ENCODE results near the gene PPP6R3.

PPP6R3 gene

GRCh38 chr11:68567553-68567952 lies 107.0 kb downstream of the PPP6R3 start:
- intact Hi-C loops (cut with micrococcal nuclease): no loop called here
- H3K9me3 Mint-ChIP-seq: no peaks in the 10 kb centered on the region
- H3K27ac Mint-ChIP-seq: no peak overlapping the region
- peaks cover 92% of the 10 kb centered on the region for H3K36me3 Mint-ChIP-seq (ENCODE audit: low read depth)
- H3K4me1 Mint-ChIP-seq (ENCODE audit: low read depth): peaks cover 15% of the 10 kb centered on the region
- no peaks in the 10 kb centered on the region for H3K27me3 Mint-ChIP-seq
- H3K4me3 Mint-ChIP-seq: no peak overlapping the region

DNA sequence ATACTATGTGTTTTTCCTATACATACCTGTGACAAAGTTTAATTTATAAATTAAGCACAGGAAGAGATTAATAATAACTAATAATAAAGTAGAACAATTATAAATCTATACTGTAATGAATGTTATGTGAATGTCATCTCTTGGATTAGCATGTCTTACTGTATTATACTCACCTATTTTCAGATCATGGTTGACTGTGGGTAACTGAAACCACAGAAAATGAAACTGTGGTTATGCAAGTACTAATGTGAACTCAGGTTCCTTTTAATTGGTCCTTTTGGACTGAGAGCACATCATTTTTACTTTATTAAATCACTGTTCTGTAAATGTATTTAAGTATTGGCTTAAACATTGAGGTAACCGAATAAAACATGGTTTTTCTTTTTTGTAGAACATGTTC lies 108.8 kb downstream of the PPP6R3 start:
- intact Hi-C loops (cut with micrococcal nuclease): no loop called here
- H3K27ac Mint-ChIP-seq: no peak overlapping the region
- H3K4me1 Mint-ChIP-seq (ENCODE audit: low read depth): peaks cover 15% of the 10 kb centered on the region
- H3K27me3 Mint-ChIP-seq: no peaks in the 10 kb centered on the region
- H3K36me3 Mint-ChIP-seq (ENCODE audit: low read depth): peaks cover 96% of the 10 kb centered on the region
- H3K4me3 Mint-ChIP-seq: no peak overlapping the region
- no peaks in the 10 kb centered on the region for H3K9me3 Mint-ChIP-seq

DNA sequence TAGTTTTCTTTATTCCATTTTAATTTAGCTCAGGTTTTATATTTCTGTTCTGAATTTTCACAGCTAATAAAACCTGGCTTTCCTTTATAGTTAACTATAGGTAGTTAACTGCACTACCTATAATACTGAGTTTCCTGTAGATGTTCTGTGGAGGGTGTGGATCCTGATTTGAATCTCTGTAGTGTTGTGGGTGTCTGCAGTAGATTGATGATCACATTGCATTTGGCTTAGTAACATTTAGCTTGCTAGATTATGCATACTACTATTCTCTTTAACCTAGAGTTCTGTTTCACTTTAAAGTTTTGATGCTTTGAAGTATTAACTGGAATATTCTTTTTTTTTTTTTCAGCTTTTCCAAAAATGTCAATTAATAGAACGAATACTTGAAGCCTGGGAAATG lies 110.1 kb downstream of the PPP6R3 start:
- peaks cover 96% of the 10 kb centered on the region for H3K36me3 Mint-ChIP-seq (ENCODE audit: low read depth)
- H3K4me3 Mint-ChIP-seq: no peak overlapping the region
- no peaks in the 10 kb centered on the region for H3K27me3 Mint-ChIP-seq
- H3K9me3 Mint-ChIP-seq: no peaks in the 10 kb centered on the region
- peaks cover 8% of the 10 kb centered on the region for H3K4me1 Mint-ChIP-seq (ENCODE audit: low read depth)
- intact Hi-C loops (cut with micrococcal nuclease): no loop called here
- no peak overlapping the region for H3K27ac Mint-ChIP-seq

GRCh38 chr11:68574308-68574707 lies 113.8 kb downstream of the PPP6R3 start:
- Mint-ChIP-seq H3K27ac (no peak overlapping the region), H3K36me3 (ENCODE audit: low read depth) (peaks cover 96% of the 10 kb centered on the region), H3K27me3 (no peaks in the 10 kb centered on the region), H3K4me3 (no peak overlapping the region), H3K4me1 (ENCODE audit: low read depth) (no peaks in the 10 kb centered on the region), H3K9me3 (no peaks in the 10 kb centered on the region)
- intact Hi-C loops (cut with micrococcal nuclease): no loop called here

DNA sequence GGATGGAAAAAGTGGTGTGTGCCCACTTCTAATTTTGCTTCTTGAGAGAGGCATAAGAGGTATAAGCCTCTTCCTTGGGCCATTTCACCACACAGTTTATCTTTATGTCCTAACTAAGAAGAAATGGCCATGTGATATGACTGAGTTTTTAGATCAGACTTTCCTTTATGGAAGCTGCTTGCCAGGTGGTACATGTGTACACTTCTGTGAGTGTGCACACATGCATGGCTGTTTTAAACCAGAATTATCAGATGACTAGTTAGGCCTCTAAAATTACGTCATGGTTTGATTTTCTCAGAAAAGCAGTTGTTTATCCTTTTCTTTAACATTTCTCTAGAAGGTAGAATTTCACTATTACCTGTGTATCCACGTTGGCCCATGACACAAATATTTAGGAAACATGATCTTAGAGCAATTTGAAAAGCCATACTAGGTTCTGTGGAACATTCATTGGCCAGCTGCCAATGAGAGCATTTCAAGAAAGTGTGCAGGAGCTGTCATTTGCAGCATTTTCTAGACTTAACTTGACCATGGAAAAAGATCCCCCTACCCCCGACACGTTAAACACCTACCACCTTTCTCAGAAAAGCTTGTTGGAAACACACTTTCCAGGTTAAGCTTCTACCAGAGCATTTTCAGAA lies 114.6 kb downstream of the PPP6R3 start:
- Mint-ChIP-seq H3K9me3 (no peaks in the 10 kb centered on the region), H3K4me3 (no peak overlapping the region), H3K27ac (no peak overlapping the region), H3K27me3 (no peaks in the 10 kb centered on the region), H3K36me3 (ENCODE audit: low read depth) (peaks cover 97% of the 10 kb centered on the region), H3K4me1 (ENCODE audit: low read depth) (no peaks in the 10 kb centered on the region)
- intact Hi-C loops (cut with micrococcal nuclease): no loop called here

GRCh38 chr11:68579455-68579854 lies 118.9 kb downstream of the PPP6R3 start:
- Mint-ChIP-seq H3K27ac (no peak overlapping the region), H3K4me3 (no peak overlapping the region), H3K27me3 (no peaks in the 10 kb centered on the region), H3K4me1 (ENCODE audit: low read depth) (peaks cover 11% of the 10 kb centered on the region), H3K36me3 (ENCODE audit: low read depth) (peaks cover 93% of the 10 kb centered on the region), H3K9me3 (no peaks in the 10 kb centered on the region)
- intact Hi-C loops (cut with micrococcal nuclease): no loop called here

DNA sequence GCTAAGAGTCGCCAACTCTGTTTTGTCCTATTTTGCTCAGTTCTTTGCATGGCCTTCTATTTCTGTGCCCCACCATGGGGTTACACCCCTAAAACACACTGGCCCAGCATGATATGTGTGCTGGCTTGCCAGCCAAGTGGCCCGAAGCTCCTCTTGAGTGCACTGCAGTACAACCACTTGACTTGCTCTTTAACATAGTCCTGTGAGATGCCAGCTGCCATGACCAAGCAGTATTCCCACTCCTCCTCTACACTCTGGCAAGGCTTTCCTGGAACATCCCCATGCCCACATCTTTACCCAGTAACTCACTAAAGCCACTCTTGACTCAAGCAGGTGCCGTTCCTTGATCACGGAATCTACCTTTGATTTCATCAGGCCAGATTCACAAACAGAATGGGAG lies 120.9 kb downstream of the PPP6R3 start:
- no peak overlapping the region for H3K4me3 Mint-ChIP-seq
- peaks cover 91% of the 10 kb centered on the region for H3K36me3 Mint-ChIP-seq (ENCODE audit: low read depth)
- H3K9me3 Mint-ChIP-seq: no peaks in the 10 kb centered on the region
- H3K4me1 Mint-ChIP-seq (ENCODE audit: low read depth): peaks cover 11% of the 10 kb centered on the region
- H3K27ac Mint-ChIP-seq: no peak overlapping the region
- intact Hi-C loops (cut with micrococcal nuclease): no loop called here
- H3K27me3 Mint-ChIP-seq: no peaks in the 10 kb centered on the region

GRCh38 chr11:68581901-68582300 lies 121.3 kb downstream of the PPP6R3 start:
- Mint-ChIP-seq H3K27ac (no peak overlapping the region), H3K27me3 (no peaks in the 10 kb centered on the region), H3K36me3 (ENCODE audit: low read depth) (peaks cover 91% of the 10 kb centered on the region), H3K4me1 (ENCODE audit: low read depth) (peaks cover 11% of the 10 kb centered on the region), H3K4me3 (no peak overlapping the region), H3K9me3 (no peaks in the 10 kb centered on the region)
- intact Hi-C loops (cut with micrococcal nuclease): no loop called here

DNA sequence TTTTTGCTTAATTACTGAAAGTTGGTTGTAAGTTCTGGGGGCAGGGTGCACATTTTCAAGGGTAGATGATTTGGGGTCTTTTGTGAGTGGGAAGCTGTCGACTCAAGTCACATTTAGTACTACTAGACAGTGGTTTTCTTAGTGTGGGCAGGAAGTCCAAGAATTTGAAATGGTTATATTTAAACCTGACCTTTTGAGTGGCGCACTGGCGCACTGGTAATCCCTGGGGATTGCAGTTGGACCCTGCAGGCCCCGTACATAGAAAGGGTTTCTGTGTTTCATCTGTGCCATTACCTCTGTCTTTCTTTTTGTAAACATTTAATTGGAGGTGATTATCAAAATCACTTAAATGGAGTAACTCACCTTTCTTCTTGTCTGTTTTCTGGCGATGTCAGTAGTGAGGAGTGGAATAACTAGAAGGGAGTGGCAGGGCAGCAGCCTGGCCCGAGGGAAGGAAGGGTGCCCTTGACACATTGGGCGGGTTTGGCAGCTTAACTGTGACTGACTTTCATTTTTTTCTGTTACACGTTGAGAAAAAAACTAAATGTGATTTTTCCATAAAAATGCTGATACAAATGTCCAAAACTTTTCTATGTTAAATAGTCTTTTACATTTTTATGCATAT lies 122.0 kb downstream of the PPP6R3 start:
- Mint-ChIP-seq H3K27me3 (no peaks in the 10 kb centered on the region), H3K4me1 (ENCODE audit: low read depth) (peaks cover 11% of the 10 kb centered on the region), H3K36me3 (ENCODE audit: low read depth) (peaks cover 91% of the 10 kb centered on the region), H3K9me3 (no peaks in the 10 kb centered on the region), H3K27ac (no peak overlapping the region), H3K4me3 (no peak overlapping the region)
- intact Hi-C loops (cut with micrococcal nuclease): no loop called here

DNA sequence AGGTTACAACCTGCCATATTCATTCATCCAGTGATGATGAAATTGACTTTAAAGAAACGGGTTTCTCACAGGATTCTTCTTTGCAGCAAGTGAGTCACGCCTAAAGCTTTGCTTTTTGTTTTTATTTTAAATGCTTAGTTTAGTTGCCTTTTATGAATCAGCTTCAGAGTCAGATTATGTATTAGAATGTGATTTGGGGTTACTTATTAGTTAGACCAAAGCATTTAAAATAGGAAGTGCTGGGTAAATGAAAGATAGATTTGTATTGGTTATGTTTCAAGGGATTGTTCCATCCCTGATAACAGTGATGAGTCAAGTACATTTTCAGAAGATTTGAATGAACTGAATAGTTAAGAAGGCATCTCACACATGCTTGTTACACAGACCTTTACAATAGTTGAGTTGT lies 122.5 kb downstream of the PPP6R3 start:
- Mint-ChIP-seq H3K4me1 (ENCODE audit: low read depth) (peaks cover 11% of the 10 kb centered on the region), H3K36me3 (ENCODE audit: low read depth) (peaks cover 91% of the 10 kb centered on the region), H3K27ac (no peak overlapping the region), H3K4me3 (no peak overlapping the region), H3K27me3 (no peaks in the 10 kb centered on the region), H3K9me3 (no peaks in the 10 kb centered on the region)
- intact Hi-C loops (cut with micrococcal nuclease): no loop called here

GRCh38 chr11:68584097-68584496 lies 123.5 kb downstream of the PPP6R3 start:
- Mint-ChIP-seq H3K27me3 (no peaks in the 10 kb centered on the region), H3K9me3 (no peaks in the 10 kb centered on the region), H3K36me3 (ENCODE audit: low read depth) (peaks cover 91% of the 10 kb centered on the region), H3K4me3 (no peak overlapping the region), H3K4me1 (ENCODE audit: low read depth) (peaks cover 11% of the 10 kb centered on the region), H3K27ac (no peak overlapping the region)
- intact Hi-C loops (cut with micrococcal nuclease): no loop called here

DNA sequence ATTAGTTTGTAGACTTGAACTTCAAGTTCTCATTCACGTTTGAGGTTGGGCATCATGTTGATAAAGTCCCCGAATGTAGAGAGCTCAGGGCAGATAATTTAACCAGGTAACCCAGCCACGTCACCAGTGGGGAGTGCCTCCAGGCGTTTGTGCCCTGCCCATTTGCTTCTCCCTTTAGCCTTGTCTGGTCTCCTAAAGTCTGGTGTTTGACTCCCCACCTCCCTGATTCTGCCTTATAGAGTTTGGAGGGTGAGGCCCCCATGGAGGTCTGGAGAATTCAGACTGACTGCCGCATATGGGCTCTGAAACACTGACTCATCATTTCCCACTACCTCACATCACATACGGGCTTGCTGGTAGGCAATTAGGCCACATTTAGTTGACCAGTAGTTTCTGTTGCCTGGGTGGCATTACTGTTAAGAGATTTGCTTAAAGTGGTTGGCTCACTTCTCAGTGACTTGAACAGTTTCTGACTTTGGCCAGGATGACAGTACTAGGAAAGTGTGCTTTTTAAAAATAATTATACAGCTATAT lies 124.5 kb downstream of the PPP6R3 start:
- no peak overlapping the region for H3K27ac Mint-ChIP-seq
- intact Hi-C loops (cut with micrococcal nuclease): no loop called here

DNA sequence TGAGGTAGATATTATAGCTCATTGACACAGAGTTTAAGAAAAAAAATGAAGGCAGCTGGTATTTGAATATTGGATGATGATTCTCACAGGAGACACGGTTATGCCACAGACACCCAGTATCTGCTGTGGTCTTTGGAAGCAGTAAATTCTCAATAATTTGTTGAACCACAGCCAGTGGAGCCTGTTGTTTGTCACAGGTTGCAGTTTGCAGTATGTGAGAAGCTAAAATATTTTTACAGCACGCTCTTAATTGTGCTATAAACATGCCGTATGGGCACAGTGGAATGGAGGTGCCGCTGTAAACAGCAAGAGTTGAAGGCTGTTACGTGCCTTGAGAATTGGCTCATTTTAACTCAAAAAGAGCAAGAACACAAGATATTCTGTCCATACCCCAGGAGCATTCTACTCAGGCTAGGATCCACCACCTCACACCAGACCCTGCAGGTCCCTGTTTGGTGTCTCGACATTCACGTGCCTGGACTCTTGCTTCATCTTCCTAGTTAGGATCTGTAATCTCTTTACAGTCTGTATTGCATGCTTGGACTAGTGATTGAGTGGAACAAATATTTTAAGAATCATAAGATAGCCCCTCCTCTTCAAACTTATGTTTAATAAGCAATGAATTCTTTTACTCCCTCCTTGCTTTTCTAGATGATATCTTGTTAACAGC lies 129.1 kb downstream of the PPP6R3 start:
- peaks cover 98% of the 10 kb centered on the region for H3K36me3 Mint-ChIP-seq (ENCODE audit: low read depth)
- H3K27ac Mint-ChIP-seq: no peak overlapping the region
- no peaks in the 10 kb centered on the region for H3K4me1 Mint-ChIP-seq (ENCODE audit: low read depth)
- intact Hi-C loops (cut with micrococcal nuclease): no loop called here
- no peaks in the 10 kb centered on the region for H3K9me3 Mint-ChIP-seq
- no peak overlapping the region for H3K4me3 Mint-ChIP-seq
- H3K27me3 Mint-ChIP-seq: no peaks in the 10 kb centered on the region

More for the DNA sequence above, 124.5 kb downstream of the PPP6R3 start:
- Mint-ChIP-seq H3K4me1 (ENCODE audit: low read depth) (peaks cover 11% of the 10 kb centered on the region), H3K4me3 (no peak overlapping the region), H3K9me3 (no peaks in the 10 kb centered on the region), H3K36me3 (ENCODE audit: low read depth) (peaks cover 94% of the 10 kb centered on the region), H3K27me3 (no peaks in the 10 kb centered on the region)

DNA sequence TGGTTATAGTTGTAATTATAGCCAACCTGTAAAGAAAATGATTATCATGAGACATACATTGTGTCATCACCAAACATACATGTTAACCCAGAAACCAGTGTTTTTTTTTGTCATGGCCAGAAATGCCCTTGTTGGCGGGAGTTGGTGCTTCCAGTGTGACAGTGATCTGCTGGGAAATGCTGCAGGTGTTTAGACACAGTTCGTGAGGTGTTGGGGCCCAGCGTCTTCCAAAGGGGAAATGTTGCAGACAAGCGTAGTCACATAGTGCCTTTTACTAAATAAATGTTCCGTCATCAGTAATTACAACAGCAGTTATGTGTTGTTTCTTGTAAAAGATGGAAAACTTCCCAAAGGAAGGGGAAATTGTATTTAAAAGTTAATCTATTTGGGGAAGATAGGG lies 131.2 kb downstream of the PPP6R3 start:
- no peaks in the 10 kb centered on the region for H3K27me3 Mint-ChIP-seq
- intact Hi-C loops (cut with micrococcal nuclease): no loop called here
- no peak overlapping the region for H3K4me3 Mint-ChIP-seq
- peaks cover 10% of the 10 kb centered on the region for H3K4me1 Mint-ChIP-seq (ENCODE audit: low read depth)
- peaks cover 99% of the 10 kb centered on the region for H3K36me3 Mint-ChIP-seq (ENCODE audit: low read depth)
- no peak overlapping the region for H3K27ac Mint-ChIP-seq
- H3K9me3 Mint-ChIP-seq: no peaks in the 10 kb centered on the region

Measured in dendritic cell treated with granulocyte-macrophage colony-stimulating factor and Interleukin-4, amounts not matched to agents 40 ng/mL and 50 ng/mL, for 4 days (primary cell).